Activated CD4-positive, alpha-beta T cell treated with anti-CD3 and anti-CD28 coated beads, Interleukin-2, amount 10 ng/mL, durations not matched to agents 7 days and 5 days (primary cell): ENCODE measurements around the gene CDX1. TPM values are rescaled to one million over a fixed set of nuclear protein-coding genes. Genes with fewer than 3 reads are reported as not detected.

ENCODE experiments used
- CTCF ChIA-PET: fragments of 350-600 bp; sonication (Branson Sonifier 250); formaldehyde crosslinking; loops from one replicate; lab custom pipeline; 2021; ENCODE audit warnings: antibody characterized with exemption; lab: Charles Lee
- POLR2A ChIA-PET: fragments of 350-600 bp; sonication (Branson Sonifier 250); formaldehyde crosslinking; loops from one replicate; lab custom pipeline; 2021; ENCODE audit warnings: antibody characterized with exemption; lab: Charles Lee
- DNase-seq: peaks from one replicate; pipeline ENCODE4 v3.0.0-alpha.2; 2020
- H3K27ac Mint-ChIP-seq: one replicate; pipeline ENCODE4 v1.8.0; 2021; ENCODE audit warnings: mild to moderate bottlenecking, moderate library complexity, mixed read lengths
- H3K27me3 Mint-ChIP-seq: one replicate; pipeline ENCODE4 v1.8.0; 2021; ENCODE audit warnings: mixed read lengths
- H3K36me3 Mint-ChIP-seq: one replicate; pipeline ENCODE4 v1.8.0; 2021; ENCODE audit warnings: low read depth, mixed read lengths
- H3K4me1 Mint-ChIP-seq: one replicate; pipeline ENCODE4 v1.8.0; 2021; ENCODE audit warnings: mixed read lengths
- H3K4me3 Mint-ChIP-seq: one replicate; pipeline ENCODE4 v1.8.0; 2021; ENCODE audit warnings: mild to moderate bottlenecking, moderate library complexity, mixed read lengths
- H3K9me3 Mint-ChIP-seq: one replicate; pipeline ENCODE4 v1.8.0; 2021; ENCODE audit warnings: mixed read lengths
- total RNA-seq, 2 experiments: library from RNA; stranded (reverse); gene quantifications; one replicate each; pipeline ENCODE4 v1.2.3, GENCODE V29; 2021

The CDX1 gene
- total RNA-seq, 2 experiments from 2014 or later = not detected

GRCh38 chr5:150197476-150197875 lies 30.9 kb downstream of the CDX1 start:
- Mint-ChIP-seq H3K4me1 (no peaks in the 10 kb centered on the region), H3K27ac (no peak overlapping the region), H3K27me3 (peaks cover 11% of the 10 kb centered on the region), H3K36me3 (no peaks in the 10 kb centered on the region), H3K9me3 (no peaks in the 10 kb centered on the region), H3K4me3 (no peak overlapping the region)
- DNase-seq = no peak
- ChIA-PET POLR2A (no interaction called here), CTCF (no interaction called here)

DNA sequence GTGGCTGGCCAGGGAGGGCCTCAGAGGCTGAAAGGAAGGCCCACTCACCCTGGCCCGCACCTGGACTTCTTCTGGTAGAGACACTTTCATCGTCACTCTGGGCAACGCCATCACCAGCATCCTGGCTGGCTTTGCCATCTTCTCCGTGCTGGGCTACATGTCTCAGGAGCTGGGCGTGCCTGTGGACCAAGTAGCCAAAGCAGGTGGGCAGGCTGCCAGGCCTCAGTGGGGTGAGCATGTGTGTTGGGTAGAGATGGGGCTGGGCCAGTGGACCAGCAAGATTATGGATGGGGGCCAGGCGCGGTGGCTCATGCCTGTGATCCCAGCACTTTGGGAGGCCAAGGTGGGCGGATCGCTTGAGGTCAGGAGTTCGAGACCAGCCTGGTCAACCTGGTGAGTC lies 35.9 kb downstream of the CDX1 start:
- ChIA-PET POLR2A (no interaction called here), CTCF (interaction anchor here (0.5 kb wide), 1 partner anchor 38 kb away, joined by 3 read pairs; no protein-coding TSS in a partner anchor)
- peaks cover 7% of the 10 kb centered on the region for H3K27me3 Mint-ChIP-seq
- no peaks in the 10 kb centered on the region for H3K9me3 Mint-ChIP-seq
- no peaks in the 10 kb centered on the region for H3K36me3 Mint-ChIP-seq
- H3K27ac Mint-ChIP-seq = no peak overlapping the region
- no peak for DNase-seq
- peaks cover 3% of the 10 kb centered on the region for H3K4me1 Mint-ChIP-seq
- H3K4me3 Mint-ChIP-seq = no peak overlapping the region

DNA sequence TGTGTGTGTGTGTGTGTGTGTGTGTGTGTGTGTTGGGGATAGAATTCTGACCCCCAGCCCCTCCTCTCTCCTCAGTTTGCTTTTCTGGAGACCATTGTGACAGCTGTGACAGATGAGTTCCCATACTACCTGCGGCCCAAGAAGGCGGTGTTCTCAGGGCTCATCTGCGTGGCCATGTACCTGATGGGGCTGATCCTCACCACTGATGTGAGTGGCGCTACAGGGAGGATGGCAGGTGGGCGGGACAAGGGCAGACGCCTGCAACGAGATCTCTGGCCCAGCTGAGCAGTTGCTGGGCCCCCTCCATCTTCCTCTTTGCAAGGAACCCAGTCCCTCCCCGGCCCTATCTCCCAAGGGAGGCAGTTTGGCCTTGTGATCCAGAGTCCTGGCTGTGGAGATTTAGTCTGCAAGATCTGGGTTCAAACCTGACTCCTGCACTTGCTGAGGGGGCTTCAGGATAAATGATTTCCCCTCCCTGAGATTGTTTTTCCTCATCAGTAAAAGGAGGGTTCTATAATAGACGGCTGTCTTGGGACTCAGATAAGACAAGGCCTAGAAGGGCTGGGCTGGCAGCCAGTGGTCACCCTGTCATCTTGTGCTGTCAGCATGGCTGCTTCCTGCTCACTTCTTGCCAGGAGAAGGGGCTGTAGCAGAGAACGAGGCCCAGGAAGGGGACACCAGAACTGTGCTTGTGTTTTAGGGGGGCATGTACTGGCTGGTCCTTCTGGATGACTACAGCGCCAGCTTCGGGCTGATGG lies 37.4 kb downstream of the CDX1 start:
- CTCF ChIA-PET = no interaction called here
- Mint-ChIP-seq H3K36me3 (no peaks in the 10 kb centered on the region), H3K27ac (no peak overlapping the region), H3K9me3 (no peaks in the 10 kb centered on the region), H3K4me3 (no peak overlapping the region), H3K4me1 (peaks cover 11% of the 10 kb centered on the region), H3K27me3 (peaks cover 16% of the 10 kb centered on the region)
- no peak for DNase-seq
- POLR2A ChIA-PET = no interaction called here

- Mint-ChIP-seq H3K27ac (no peak overlapping the region), H3K36me3 (no peaks in the 10 kb centered on the region), H3K4me3 (no peak overlapping the region), H3K27me3 (peaks cover 16% of the 10 kb centered on the region), H3K4me1 (peaks cover 16% of the 10 kb centered on the region), H3K9me3 (no peaks in the 10 kb centered on the region)
- DNase-seq = no peak
- ChIA-PET CTCF (interaction anchor here (1.2 kb wide), 1 partner anchor 28 kb away, joined by 3 read pairs; no protein-coding TSS in a partner anchor), POLR2A (no interaction called here)
Observed at GRCh38 chr5:150204590-150204960, 38.0 kb downstream of the CDX1 start.

GRCh38 chr5:150206098-150206778 lies 39.7 kb downstream of the CDX1 start:
- Mint-ChIP-seq H3K36me3 (no peaks in the 10 kb centered on the region), H3K9me3 (no peaks in the 10 kb centered on the region), H3K4me3 (no peak overlapping the region), H3K4me1 (peaks cover 25% of the 10 kb centered on the region), H3K27ac (no peak overlapping the region), H3K27me3 (peaks cover 15% of the 10 kb centered on the region)
- ChIA-PET CTCF (interaction anchor here (1.0 to 1.3 kb wide), 4 partner anchors 9 to 70 kb away, joined by 3 to 4 read pairs (median 3); no protein-coding TSS in a partner anchor), POLR2A (no interaction called here)
- DNase-seq = no peak

DNA sequence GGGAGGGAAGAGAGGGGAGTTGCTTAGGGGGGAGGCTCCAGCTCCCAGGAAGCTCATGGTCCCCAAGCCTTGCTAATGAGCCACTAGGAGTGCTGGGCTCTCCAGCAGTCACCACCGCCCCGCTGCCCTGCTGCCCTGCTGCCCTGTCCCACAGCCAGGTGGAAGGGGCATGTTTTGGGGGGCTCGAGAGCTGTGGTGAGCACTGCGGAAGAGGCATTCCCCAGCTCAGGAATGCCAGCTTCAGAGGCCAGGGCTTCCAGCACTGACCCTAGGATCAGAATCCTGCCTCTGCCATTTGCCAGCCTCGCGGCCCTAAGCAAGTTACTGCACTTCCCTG lies 40.2 kb downstream of the CDX1 start:
- no peak overlapping the region for H3K27ac Mint-ChIP-seq
- no peaks in the 10 kb centered on the region for H3K36me3 Mint-ChIP-seq
- peaks cover 25% of the 10 kb centered on the region for H3K4me1 Mint-ChIP-seq
- ChIA-PET POLR2A (no interaction called here), CTCF (interaction anchor here (1.0 to 1.3 kb wide), 4 partner anchors 9 to 70 kb away, joined by 3 to 4 read pairs (median 3); no protein-coding TSS in a partner anchor)
- H3K27me3 Mint-ChIP-seq = peaks cover 15% of the 10 kb centered on the region
- H3K4me3 Mint-ChIP-seq = no peak overlapping the region
- no peak for DNase-seq
- no peaks in the 10 kb centered on the region for H3K9me3 Mint-ChIP-seq

GRCh38 chr5:150208187-150209098 lies 41.9 kb downstream of the CDX1 start:
- Mint-ChIP-seq H3K27ac (peak overlapping the region; percentile 13), H3K4me3 (no peak overlapping the region), H3K27me3 (peaks cover 15% of the 10 kb centered on the region), H3K4me1 (peaks cover 25% of the 10 kb centered on the region), H3K36me3 (no peaks in the 10 kb centered on the region), H3K9me3 (no peaks in the 10 kb centered on the region)
- ChIA-PET CTCF (interaction anchor here (1.0 to 1.7 kb wide), 6 partner anchors 10 to 85 kb away, joined by 3 to 4 read pairs (median 3); no protein-coding TSS in a partner anchor), POLR2A (no interaction called here)
- DNase-seq = no peak

DNA sequence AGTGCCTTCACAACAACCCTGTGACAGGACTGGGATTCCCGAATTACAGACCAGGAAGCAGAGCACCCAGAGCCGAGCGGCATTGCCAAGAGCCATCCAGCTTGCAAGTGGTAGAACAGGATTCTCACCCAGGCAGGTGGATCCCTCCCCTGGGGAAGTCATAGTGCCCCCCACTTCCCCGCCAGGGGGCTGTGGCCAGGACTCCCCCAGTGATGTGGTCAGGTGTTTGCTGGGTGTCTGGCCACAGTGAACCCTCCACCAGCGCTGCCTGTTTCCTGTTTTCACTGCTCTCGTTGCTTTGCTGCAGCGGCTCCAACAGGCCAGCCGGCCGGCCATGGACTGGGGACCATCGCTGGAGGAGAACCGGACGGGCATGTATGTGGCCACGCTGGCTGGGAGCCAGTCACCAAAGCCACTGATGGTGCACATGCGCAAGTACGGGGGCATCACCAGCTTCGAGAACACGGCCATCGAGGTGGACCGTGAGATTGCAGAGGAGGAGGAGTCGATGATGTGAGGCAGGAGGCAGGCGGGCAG lies 42.6 kb downstream of the CDX1 start:
- CTCF ChIA-PET = interaction anchor here (1.0 to 1.7 kb wide), 3 partner anchors 50 to 86 kb away, joined by 3 to 4 read pairs (median 3); no protein-coding TSS in a partner anchor
- Mint-ChIP-seq H3K36me3 (no peaks in the 10 kb centered on the region), H3K4me3 (no peak overlapping the region), H3K4me1 (peaks cover 25% of the 10 kb centered on the region), H3K27ac (peak overlapping the region; percentile 13), H3K27me3 (peaks cover 15% of the 10 kb centered on the region), H3K9me3 (no peaks in the 10 kb centered on the region)
- POLR2A ChIA-PET = no interaction called here
- DNase-seq = peak; percentile 16

DNA sequence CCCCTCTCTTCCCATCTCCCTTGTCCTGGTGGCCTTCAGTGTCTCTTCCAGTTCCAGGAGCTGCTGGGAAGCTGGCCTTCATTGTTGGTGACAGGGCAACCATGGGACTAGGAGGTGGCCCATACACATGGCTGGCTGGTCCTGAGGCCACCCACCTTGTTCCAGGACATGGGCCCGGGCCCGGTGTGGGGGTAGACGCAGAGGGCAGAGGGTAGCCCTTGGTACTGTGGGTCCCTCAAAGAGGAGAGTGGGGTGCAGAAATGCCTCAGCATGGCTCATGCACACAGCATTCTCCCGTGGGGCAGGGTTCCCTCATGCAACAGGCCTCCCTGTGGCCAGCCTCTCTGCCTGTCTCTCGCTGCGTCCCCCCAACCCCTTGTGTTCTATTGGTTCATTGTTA lies 44.1 kb downstream of the CDX1 start:
- peaks cover 25% of the 10 kb centered on the region for H3K4me1 Mint-ChIP-seq
- peaks cover 15% of the 10 kb centered on the region for H3K27me3 Mint-ChIP-seq
- H3K9me3 Mint-ChIP-seq = no peaks in the 10 kb centered on the region
- H3K36me3 Mint-ChIP-seq = no peaks in the 10 kb centered on the region
- DNase-seq = no peak
- POLR2A ChIA-PET = no interaction called here
- no peak overlapping the region for H3K27ac Mint-ChIP-seq
- CTCF ChIA-PET = interaction anchor here (1.3 kb wide), 1 partner anchor 17 kb away, joined by 3 read pairs; no protein-coding TSS in a partner anchor
- no peak overlapping the region for H3K4me3 Mint-ChIP-seq

GRCh38 chr5:150211156-150212030 lies 44.8 kb downstream of the CDX1 start:
- Mint-ChIP-seq H3K27me3 (peaks cover 15% of the 10 kb centered on the region), H3K27ac (no peak overlapping the region), H3K4me1 (peaks cover 24% of the 10 kb centered on the region), H3K36me3 (no peaks in the 10 kb centered on the region), H3K4me3 (no peak overlapping the region), H3K9me3 (no peaks in the 10 kb centered on the region)
- POLR2A ChIA-PET = no interaction called here
- CTCF ChIA-PET = interaction anchor here (1.3 kb wide), 1 partner anchor 16 kb away, joined by 3 read pairs; no protein-coding TSS in a partner anchor
- DNase-seq = no peak

GRCh38 chr5:150213530-150213929 lies 47.0 kb downstream of the CDX1 start:
- ChIA-PET POLR2A (no interaction called here), CTCF (no interaction called here)
- Mint-ChIP-seq H3K4me1 (peaks cover 21% of the 10 kb centered on the region), H3K27me3 (peaks cover 11% of the 10 kb centered on the region), H3K4me3 (no peak overlapping the region), H3K27ac (no peak overlapping the region), H3K9me3 (no peaks in the 10 kb centered on the region), H3K36me3 (no peaks in the 10 kb centered on the region)
- DNase-seq = no peak
